B cell (primary cell): Measurements from ENCODE around the gene LRP2.

Source experiments
- EZH2 ChIP-seq: IDR thresholded peaks from 2 replicates; pipeline ENCODE4 v1.6.1; 2012; ENCODE audit warnings: borderline replicate concordance, low read depth, mild to moderate bottlenecking, moderate library complexity, low read length; ENCODE audit not compliant: insufficient read depth, poor library complexity, severe bottlenecking
- TF ChIP-seq, protein P1 (sequence below): fragments of 200-600 bp; IDR thresholded peaks from one replicate; pipeline ENCODE4 v1.8.0; 2022; ENCODE audit warnings: antibody characterized with exemption, mild to moderate bottlenecking

- TF ChIP-seq, protein P1, sequence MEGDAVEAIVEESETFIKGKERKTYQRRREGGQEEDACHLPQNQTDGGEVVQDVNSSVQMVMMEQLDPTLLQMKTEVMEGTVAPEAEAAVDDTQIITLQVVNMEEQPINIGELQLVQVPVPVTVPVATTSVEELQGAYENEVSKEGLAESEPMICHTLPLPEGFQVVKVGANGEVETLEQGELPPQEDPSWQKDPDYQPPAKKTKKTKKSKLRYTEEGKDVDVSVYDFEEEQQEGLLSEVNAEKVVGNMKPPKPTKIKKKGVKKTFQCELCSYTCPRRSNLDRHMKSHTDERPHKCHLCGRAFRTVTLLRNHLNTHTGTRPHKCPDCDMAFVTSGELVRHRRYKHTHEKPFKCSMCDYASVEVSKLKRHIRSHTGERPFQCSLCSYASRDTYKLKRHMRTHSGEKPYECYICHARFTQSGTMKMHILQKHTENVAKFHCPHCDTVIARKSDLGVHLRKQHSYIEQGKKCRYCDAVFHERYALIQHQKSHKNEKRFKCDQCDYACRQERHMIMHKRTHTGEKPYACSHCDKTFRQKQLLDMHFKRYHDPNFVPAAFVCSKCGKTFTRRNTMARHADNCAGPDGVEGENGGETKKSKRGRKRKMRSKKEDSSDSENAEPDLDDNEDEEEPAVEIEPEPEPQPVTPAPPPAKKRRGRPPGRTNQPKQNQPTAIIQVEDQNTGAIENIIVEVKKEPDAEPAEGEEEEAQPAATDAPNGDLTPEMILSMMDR: no peak
- TF ChIP-seq EZH2: no peak
Measured at GRCh38 chr2:169384816-169385215, 22.5 kb upstream of the LRP2 start.
